GM19193 (cell line): ENCODE data around the gene GATA2.

Experiments used
- POLR2A ChIP-seq: IDR thresholded peaks from 4 replicates; pipeline ENCODE4 v1.6.1; 2011; ENCODE audit not compliant: insufficient read depth, insufficient read length; ENCODE audit errors: extremely low read depth

GATA2 gene

GRCh38 chr3:128432971-128433836, 59.8 kb downstream of the GATA2 start:
- no peak for TF ChIP-seq POLR2A

DNA sequence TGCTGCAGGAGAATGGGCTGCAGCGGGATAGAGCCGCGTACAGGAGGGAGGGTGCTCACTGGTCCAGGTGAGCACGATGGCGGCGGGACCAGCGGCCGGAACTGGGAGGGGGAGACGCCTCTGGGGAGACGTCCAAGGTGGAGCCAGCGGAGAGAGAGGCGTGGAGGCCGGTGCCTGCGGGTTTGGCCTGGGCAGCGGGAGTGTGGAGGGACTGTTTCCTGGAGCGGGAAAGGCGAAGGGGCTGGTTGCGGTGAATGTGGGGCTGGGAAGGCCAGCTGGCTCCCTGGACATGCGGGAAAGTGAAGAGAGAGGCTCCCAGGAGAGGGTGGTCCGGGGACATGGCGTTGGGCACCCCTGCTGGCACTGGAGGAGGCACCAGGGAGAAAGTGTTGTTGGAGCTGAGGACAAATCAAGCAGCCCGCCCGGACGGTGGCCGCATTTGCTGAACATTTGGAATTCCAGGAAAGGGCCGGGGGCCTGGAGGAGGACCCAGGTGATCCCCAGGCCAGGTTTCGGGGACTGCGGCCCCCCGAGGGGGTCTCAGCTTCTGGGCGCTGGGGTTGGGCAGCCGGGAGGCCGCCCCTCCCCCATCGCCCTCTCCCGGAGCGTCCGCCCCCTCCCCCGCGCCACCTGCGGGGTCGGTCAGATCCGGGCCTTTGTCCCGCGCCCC, 60.6 kb downstream of the GATA2 start:
- TF ChIP-seq POLR2A = no peak

GRCh38 chr3:128431803-128432300, 61.1 kb downstream of the GATA2 start:
- no peak for TF ChIP-seq POLR2A

DNA sequence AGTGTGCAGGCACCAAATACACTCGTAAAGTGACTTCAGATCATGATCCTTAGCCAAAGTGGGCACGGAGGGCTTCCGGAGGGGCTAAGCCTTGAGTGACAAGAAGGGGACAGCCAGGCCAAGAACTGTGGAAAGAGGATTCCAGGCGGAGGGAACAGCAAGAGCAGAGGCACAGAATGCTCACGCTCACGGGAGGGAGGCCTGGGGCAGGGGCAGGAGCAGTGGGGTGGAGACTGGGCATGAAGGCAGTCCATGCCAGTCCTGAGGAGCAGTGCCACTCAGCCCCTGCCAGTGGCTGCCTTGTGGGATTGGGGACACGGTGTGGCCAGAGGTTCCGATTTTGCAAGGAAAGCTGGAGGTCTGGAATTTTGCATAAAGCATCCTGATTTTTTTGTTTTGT, 62.3 kb downstream of the GATA2 start:
- no peak for TF ChIP-seq POLR2A

DNA sequence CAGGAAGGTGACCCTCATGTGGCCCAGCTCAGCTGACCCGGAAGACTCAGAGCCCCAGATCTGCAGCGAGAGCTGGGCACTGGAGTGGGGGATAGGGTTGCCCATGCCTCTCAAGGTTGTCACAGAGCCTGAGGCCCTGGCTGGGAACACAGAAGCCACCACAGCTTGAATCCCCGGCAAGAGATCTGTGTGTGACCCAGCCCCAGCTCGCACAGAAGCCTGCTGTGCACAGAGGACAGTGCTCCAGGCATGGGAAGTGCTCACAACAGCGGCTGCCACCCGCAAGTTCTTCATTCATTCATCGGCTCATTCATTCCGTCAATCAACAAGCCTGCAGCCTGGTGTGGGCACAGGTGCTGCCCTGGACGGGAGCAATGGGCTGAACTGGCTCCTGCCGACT, 62.7 kb downstream of the GATA2 start:
- TF ChIP-seq POLR2A = no peak

GRCh38 chr3:128429751-128430150, 63.2 kb downstream of the GATA2 start:
- no peak for TF ChIP-seq POLR2A
